GM12878 (cell line): ENCODE measurements around the gene CFAP45. TPM values are rescaled to one million over a fixed set of nuclear protein-coding genes. Genes with fewer than 3 reads are reported as not detected.

Experiments
- ATAC-seq: fragments of 200-7000 bp; cut with Tn5 transposase; 3 replicates; pipeline ENCODE4 v1.9.1; 2020; ENCODE audit warnings: mild to moderate bottlenecking, moderate library complexity
- BruUV-seq: library from RNA; stranded (reverse); fragments of 400-500 nt; replicated peaks from 2 replicates; lab custom pipeline; 2021; lab: Mats Ljungman, UMichigan
- CTCF ChIA-PET: fragments of 300-600 bp; sonication (Branson Sonifier 250); formaldehyde crosslinking; extraction: SDS; loops from one replicate; lab custom pipeline; 2021; ENCODE audit warnings: inconsistent platforms; lab: Yijun Ruan, JAX
- POLR2A ChIA-PET: fragments of 350-600 bp; formaldehyde crosslinking; extraction: SDS; loops from one replicate; lab custom pipeline; 2021; ENCODE audit warnings: inconsistent platforms; lab: Charles Lee
- RAD21 ChIA-PET: fragments of 300-600 bp; sonication (Branson Sonifier 250); formaldehyde crosslinking; loops from one replicate; lab custom pipeline; 2023; ENCODE audit warnings: antibody characterized with exemption; ENCODE audit not compliant: unreplicated experiment; lab: Charles Lee
- SMC1A ChIA-PET: fragments of 300-600 bp; sonication (Branson Sonifier 250); formaldehyde crosslinking; loops from one replicate; lab custom pipeline; 2023; ENCODE audit not compliant: unreplicated experiment, uncharacterized antibody; lab: Charles Lee
- DNase-seq: peaks from one replicate; pipeline ENCODE4 v3.0.0-alpha.2; 2011; ENCODE audit warnings: low read depth, low spot score
- FAIRE-seq: peaks from 3 replicates; lab custom pipeline; 2011; peaks lifted over from hg19 to GRCh38; lab: Jason Lieb, UNC
- H2AFZ ChIP-seq: 2 replicates; pipeline ENCODE4 v1.6.0; 2011; ENCODE audit warnings: low read depth, low read length, control low read depth; ENCODE audit not compliant: control insufficient read depth
- H3K27ac ChIP-seq: 2 replicates; pipeline ENCODE4 v1.5.1; 2011; ENCODE audit warnings: control low read depth; ENCODE audit not compliant: control insufficient read depth, insufficient read depth
- H3K27me3 ChIP-seq, 2 experiments: replicated peaks in 1 of 2; 2 replicates each; pipeline versions ENCODE4 v1.6.0 to v1.6.1; 2011; ENCODE audit warnings: low read length in 1 of 2; ENCODE audit not compliant: control insufficient read depth in 2 of 2, insufficient read depth in 2 of 2
- H3K36me3 ChIP-seq, 2 experiments: 2 replicates each; pipeline ENCODE4 v1.5.1; 2011; ENCODE audit warnings: low read length in 1 of 2; ENCODE audit not compliant: control insufficient read depth in 2 of 2, insufficient read depth in 2 of 2
- H3K4me1 ChIP-seq: 2 replicates; pipeline ENCODE4 v1.6.1; 2011; ENCODE audit warnings: mild to moderate bottlenecking, low read length, moderate library complexity, mixed read lengths; ENCODE audit not compliant: control insufficient read depth, insufficient read depth
- H3K4me2 ChIP-seq: 2 replicates; pipeline ENCODE4 v1.6.0; 2011; ENCODE audit warnings: control low read depth; ENCODE audit not compliant: control insufficient read depth, insufficient read depth
- H3K4me3 ChIP-seq: fragments of 200-600 bp; sonication (generic); 2 replicates; pipeline ENCODE4 v1.5.1; 2016
- H3K79me2 ChIP-seq: 2 replicates; pipeline ENCODE4 v1.6.0; 2011; ENCODE audit warnings: low read length; ENCODE audit not compliant: control insufficient read depth, insufficient read depth
- H3K9ac ChIP-seq: 2 replicates; pipeline ENCODE4 v1.8.0; 2011; ENCODE audit warnings: low read length, control low read depth, mixed read lengths; ENCODE audit not compliant: control insufficient read depth, insufficient read depth
- H3K9me3 ChIP-seq: replicated peaks from 3 replicates; pipeline ENCODE4 v1.5.1; 2011; ENCODE audit warnings: mild to moderate bottlenecking, low read length; ENCODE audit not compliant: control insufficient read depth, insufficient read depth
- H4K20me1 ChIP-seq: 2 replicates; pipeline ENCODE4 v1.6.0; 2011; ENCODE audit not compliant: control insufficient read depth, insufficient read depth
- ATF7 ChIP-seq: fragments of 450-650 bp; IDR thresholded peaks from 2 replicates; pipeline ENCODE4 v1.6.1; 2016; ENCODE audit warnings: low read depth, mild to moderate bottlenecking
- CHD2 ChIP-seq: IDR thresholded peaks from 2 replicates; pipeline ENCODE4 v1.6.1; 2011; ENCODE audit warnings: low read depth, low read length, improper control_type of control experiment, borderline replicate concordance
- ELK1 ChIP-seq: IDR thresholded peaks from 2 replicates; pipeline ENCODE4 v1.6.1; 2012; ENCODE audit warnings: low read depth, low read length, improper control_type of control experiment
- ETV6 ChIP-seq, 2 experiments: fragments of 450-650 bp in 1 of 2; IDR thresholded peaks in 1 of 2; conservative IDR thresholded peaks in 1 of 2; 2 replicates each; pipeline ENCODE4 v1.6.1; 2014; ENCODE audit warnings: antibody characterized with exemption in 1 of 2, borderline replicate concordance in 1 of 2, low read depth in 1 of 2, mild to moderate bottlenecking in 1 of 2, moderate library complexity in 1 of 2
- FOXM1 ChIP-seq: IDR thresholded peaks from 2 replicates; pipeline ENCODE4 v1.6.1; 2012; ENCODE audit warnings: low read depth, mild to moderate bottlenecking, inconsistent platforms, low read length, moderate library complexity
- GATAD2B ChIP-seq: fragments of 450-650 bp; conservative IDR thresholded peaks from 2 replicates; pipeline ENCODE4 v1.6.1; 2017; ENCODE audit warnings: low read depth, mild to moderate bottlenecking, moderate library complexity
- HDAC6 ChIP-seq: fragments of 200-600 bp; sonication (generic); IDR thresholded peaks from one replicate; pipeline ENCODE4 v1.8.0; 2017; ENCODE audit warnings: antibody characterized with exemption; ENCODE audit not compliant: unreplicated experiment
- MEF2B ChIP-seq: fragments of 450-650 bp; IDR thresholded peaks from 2 replicates; pipeline ENCODE4 v1.6.1; 2018; ENCODE audit warnings: mild to moderate bottlenecking, moderate library complexity; ENCODE audit not compliant: partially characterized antibody, poor library complexity, severe bottlenecking
- MYC ChIP-seq: IDR thresholded peaks from 2 replicates; pipeline ENCODE4 v1.6.1; 2011; ENCODE audit warnings: mild to moderate bottlenecking, low read length, moderate library complexity, inconsistent platforms; ENCODE audit not compliant: insufficient read depth, insufficient replicate concordance, insufficient read length, severe bottlenecking
- NFIC ChIP-seq: IDR thresholded peaks from 2 replicates; pipeline ENCODE4 v1.6.1; 2012; ENCODE audit warnings: low read depth, mild to moderate bottlenecking, inconsistent platforms, low read length, moderate library complexity
- POLR2A ChIP-seq: IDR thresholded peaks from 2 replicates; pipeline ENCODE4 v1.6.1; 2011; ENCODE audit warnings: low read depth, mild to moderate bottlenecking, low read length
- POLR2AphosphoS2 ChIP-seq: IDR thresholded peaks from 2 replicates; pipeline ENCODE4 v1.6.1; 2011; ENCODE audit warnings: low read depth, mild to moderate bottlenecking, low read length, improper control_type of control experiment, moderate library complexity
- RCOR1 ChIP-seq: conservative IDR thresholded peaks from 2 replicates; pipeline ENCODE4 v1.6.1; 2012; ENCODE audit warnings: low read depth, low read length, improper control_type of control experiment
- RUNX3 ChIP-seq: IDR thresholded peaks from 2 replicates; pipeline ENCODE4 v1.6.1; 2012; ENCODE audit warnings: low read length, inconsistent platforms
- SIX5 ChIP-seq: IDR thresholded peaks from 2 replicates; pipeline ENCODE4 v1.6.1; 2011; ENCODE audit warnings: mild to moderate bottlenecking, low read depth, low read length, moderate library complexity; ENCODE audit not compliant: severe bottlenecking
- SPI1 ChIP-seq: IDR thresholded peaks from 2 replicates; pipeline ENCODE4 v1.6.1; 2011; ENCODE audit warnings: low read depth, mild to moderate bottlenecking, low read length, moderate library complexity, borderline replicate concordance; ENCODE audit not compliant: insufficient read depth
- ZBED1 ChIP-seq: IDR thresholded peaks from 2 replicates; pipeline ENCODE4 v1.6.1; 2016; ENCODE audit warnings: borderline replicate concordance
- WGBS: methylation state at CpG from one replicate; pipeline ENCODE4 v1.1.6; 2016; ENCODE audit warnings: low lambda C conversion rate; ENCODE audit not compliant: insufficient replicate concordance, insufficient coverage; ENCODE audit errors: missing lambda C conversion rate; 5-methylcytosine and 5-hydroxymethylcytosine counted together
- in situ Hi-C: fragments of 300-500 bp; cut with MboI; formaldehyde crosslinking; loops from 9 replicates; pipeline ENCODE4 v1.14.3; 2018; ENCODE audit warnings: mixed read lengths
- intact Hi-C: fragments of 100-400 bp; cut with micrococcal nuclease; formaldehyde crosslinking; loops from one replicate; pipeline ENCODE4 v1.14.2; 2022; ENCODE audit not compliant: unreplicated experiment
- polyA plus RNA-seq, 11 experiments: library from polyadenylated mRNA; depleted of rRNA in 4 of 11; unstranded in 6 of 11; stranded (reverse) in 5 of 11; fragments of >200 nt; fragmentation: Nextera tagmentation in 4 of 11; fragmentation: Illumina TruSeq in 1 of 11; extraction: Ambion mirVana in 4 of 11; extraction: Trizol in 1 of 11; gene quantifications; 1 replicate in 1 of 11; 2 replicates in 10 of 11; pipeline versions ENCODE4 v1.2.1 to v1.2.3, GENCODE V29; 2011 to 2016; ENCODE audit warnings: inconsistent platforms in 2 of 11, missing spikeins in 2 of 11, low read depth in 1 of 11
- total RNA-seq, 4 experiments: library from RNA; depleted of rRNA in 3 of 4; stranded (reverse); fragments of >200 nt in 3 of 4; fragmentation: Illumina TruSeq in 1 of 4; extraction: Trizol in 1 of 4; gene quantifications; 2 replicates each; pipeline versions ENCODE4 v1.2.1 to v1.2.3, GENCODE V29; 2013 to 2021
- TF ChIP-seq, protein P1 (sequence below): fragments of 450-650 bp; IDR thresholded peaks from 2 replicates; pipeline ENCODE4 v1.6.1; 2016; ENCODE audit warnings: mild to moderate bottlenecking
- TF ChIP-seq, protein P2 (sequence below): IDR thresholded peaks from 2 replicates; pipeline ENCODE4 v1.6.1; 2012; ENCODE audit warnings: low read depth, low read length, improper control_type of control experiment

CFAP45 gene
- total and polyA plus RNA-seq, 10 of the 15 experiments (the other 5 are each of a cell fraction or from before 2014, with no cell fraction given), result 0.43 to 0.91 (median 0.67) TPM

- intact Hi-C loops, result loop anchor here (10.0 kb wide), 1 partner anchor 855 kb away; the partner anchor contains the start of gene AIM2
- Histone ChIP-seq H3K4me1 (peaks cover 8% of the 10 kb centered on the region; the same call in 1 of the 2 replicates), H3K27ac (no peak overlapping the region), H3K27me3 (no peaks in the 10 kb centered on the region), H3K9me3 (no peaks in the 10 kb centered on the region), H3K79me2 (peaks cover 10% of the 10 kb centered on the region), H3K4me3 (no peak overlapping the region), H3K36me3 (no peaks in the 10 kb centered on the region), H3K4me2 (no peak overlapping the region), H4K20me1 (no peaks in the 10 kb centered on the region), H2AFZ (no peak overlapping the region), H3K9ac (no peak overlapping the region)
- ChIA-PET CTCF (interaction anchor here (1.9 to 22.4 kb wide), 3 partner anchors 36 to 130 kb away, joined by 5 to 422 read pairs (median 6); no protein-coding TSS in a partner anchor), POLR2A (no interaction called here), SMC1A (interaction anchor here (1.7 kb wide), 1 partner anchor 37 kb away, joined by 7 read pairs; no protein-coding TSS in a partner anchor), RAD21 (interaction anchor here (12.4 kb wide), 1 partner anchor 79 kb away, joined by 113 read pairs; no protein-coding TSS in a partner anchor)
- ATAC-seq (no peak), DNase-seq (no peak), FAIRE-seq (no peak)
- in situ Hi-C loops, result no loop called here
- TF ChIP-seq RCOR1 (no peak), ATF7 (no peak), ZBED1 (no peak), POLR2A (no peak), HDAC6 (no peak), ETV6 (conservative IDR thresholded peaks at IDR 0.05 in 1 of 2, IDR thresholded peaks at IDR 0.05 in 1 of 2; ENCODE audit: borderline replicate concordance in 1 of 2, low read depth in 1 of 2) (no peak), CHD2 (no peak), MEF2B (no peak), RUNX3 (no peak), MYC (no peak), FOXM1 (no peak), SPI1 (no peak), GATAD2B (no peak), SIX5 (no peak), NFIC (no peak), POLR2AphosphoS2 (no peak), ELK1 (no peak)
- TF ChIP-seq, protein P1, sequence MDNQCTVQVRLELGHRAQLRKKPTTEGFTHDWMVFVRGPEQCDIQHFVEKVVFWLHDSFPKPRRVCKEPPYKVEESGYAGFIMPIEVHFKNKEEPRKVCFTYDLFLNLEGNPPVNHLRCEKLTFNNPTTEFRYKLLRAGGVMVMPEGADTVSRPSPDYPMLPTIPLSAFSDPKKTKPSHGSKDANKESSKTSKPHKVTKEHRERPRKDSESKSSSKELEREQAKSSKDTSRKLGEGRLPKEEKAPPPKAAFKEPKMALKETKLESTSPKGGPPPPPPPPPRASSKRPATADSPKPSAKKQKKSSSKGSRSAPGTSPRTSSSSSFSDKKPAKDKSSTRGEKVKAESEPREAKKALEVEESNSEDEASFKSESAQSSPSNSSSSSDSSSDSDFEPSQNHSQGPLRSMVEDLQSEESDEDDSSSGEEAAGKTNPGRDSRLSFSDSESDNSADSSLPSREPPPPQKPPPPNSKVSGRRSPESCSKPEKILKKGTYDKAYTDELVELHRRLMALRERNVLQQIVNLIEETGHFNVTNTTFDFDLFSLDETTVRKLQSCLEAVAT, result no peak
- TF ChIP-seq, protein P2, sequence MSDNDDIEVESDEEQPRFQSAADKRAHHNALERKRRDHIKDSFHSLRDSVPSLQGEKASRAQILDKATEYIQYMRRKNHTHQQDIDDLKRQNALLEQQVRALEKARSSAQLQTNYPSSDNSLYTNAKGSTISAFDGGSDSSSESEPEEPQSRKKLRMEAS, result no peak
- BruUV-seq, result no TSS peak
- 82% methylated on average over 48 of the region's 48 CpGs for WGBS
Measured at GRCh38 chr1:159929155-159930051, 29.4 kb upstream of the CFAP45 start.
